ENCODE measurements around the gene PIP5K1B. TPM values are rescaled to one million over a fixed set of nuclear protein-coding genes. Genes with fewer than 3 reads are reported as not detected.

Gene PIP5K1B
- total and polyA plus RNA-seq, 2 experiments from 2014 or later: 3.7 to 10.2 TPM

- no peaks in the 10 kb centered on the region for H3K27me3 ChIP-seq
- H2AFZ ChIP-seq: no peak overlapping the region
- H3K4me2 ChIP-seq: no peak overlapping the region
- H3K9me2 ChIP-seq (replicated peaks; ENCODE audit: insufficient read depth): no peaks in the 10 kb centered on the region
- WGBS (ENCODE audit: low lambda C conversion rate, missing lambda C conversion rate): 85% methylated on average over 4 of the region's 4 CpGs
- no peak overlapping the region for H3K4me3 ChIP-seq
- no peaks in the 10 kb centered on the region for H3K9me3 ChIP-seq (ENCODE audit: low read depth)
- H3K36me3 ChIP-seq (replicated peaks; ENCODE audit: insufficient read depth, low read depth): no peaks in the 10 kb centered on the region
- no peak for TF ChIP-seq CTCF (IDR thresholded peaks at IDR 0.05; ENCODE audit: poor library complexity)
- no peak for TF ChIP-seq EZH2 (IDR thresholded peaks at IDR 0.05; ENCODE audit: borderline replicate concordance)
- no peak for TF ChIP-seq EZH2phosphoT487 (IDR thresholded peaks at IDR 0.05; ENCODE audit: low read depth, severe bottlenecking, unreplicated experiment)
- no peaks in the 10 kb centered on the region for H3K79me2 ChIP-seq
- DNase-seq (ENCODE audit: low spot score): no peak
- H3K27ac ChIP-seq: no peak overlapping the region
- no peaks in the 10 kb centered on the region for H4K20me1 ChIP-seq (ENCODE audit: insufficient read depth, poor library complexity, severe bottlenecking)
- H3K4me1 ChIP-seq (ENCODE audit: insufficient read depth): peaks cover 4% of the 10 kb centered on the region
Measured at GRCh38 chr9:68950188-68950587, 245.1 kb downstream of the PIP5K1B start.

- H3K4me2 ChIP-seq: no peak overlapping the region
- DNase-seq (ENCODE audit: low spot score): no peak
Measured at GRCh38 chr9:68950689-68951088, 245.6 kb downstream of the PIP5K1B start.

GRCh38 chr9:68951879-68952659, 247.0 kb downstream of the PIP5K1B start:
- 97% methylated on average over 8 of the region's 8 CpGs for WGBS (ENCODE audit: low lambda C conversion rate, missing lambda C conversion rate)
- no peak for DNase-seq (ENCODE audit: low spot score)
- Histone ChIP-seq H3K27me3 (no peaks in the 10 kb centered on the region), H3K36me3 (replicated peaks; ENCODE audit: insufficient read depth, low read depth) (no peaks in the 10 kb centered on the region), H3K9me2 (replicated peaks; ENCODE audit: insufficient read depth) (no peaks in the 10 kb centered on the region), H3K4me2 (no peak overlapping the region), H3K4me1 (ENCODE audit: insufficient read depth) (peaks cover 4% of the 10 kb centered on the region), H3K79me2 (no peaks in the 10 kb centered on the region), H2AFZ (no peak overlapping the region), H4K20me1 (ENCODE audit: insufficient read depth, poor library complexity, severe bottlenecking) (no peaks in the 10 kb centered on the region), H3K27ac (no peak overlapping the region), H3K9me3 (ENCODE audit: low read depth) (no peaks in the 10 kb centered on the region), H3K4me3 (no peak overlapping the region)
- TF ChIP-seq EZH2phosphoT487 (IDR thresholded peaks at IDR 0.05; ENCODE audit: low read depth, severe bottlenecking, unreplicated experiment): no peak

More at GRCh38 chr9:68950689-68951088, 245.6 kb downstream of the PIP5K1B start:
- no peak overlapping the region for H2AFZ ChIP-seq
- no peaks in the 10 kb centered on the region for H3K79me2 ChIP-seq
- H3K27me3 ChIP-seq: no peaks in the 10 kb centered on the region
- H3K4me3 ChIP-seq: no peak overlapping the region
- no peak overlapping the region for H3K27ac ChIP-seq
- H3K4me1 ChIP-seq (ENCODE audit: insufficient read depth): peaks cover 4% of the 10 kb centered on the region
- no peaks in the 10 kb centered on the region for H3K36me3 ChIP-seq (replicated peaks; ENCODE audit: insufficient read depth, low read depth)
- no peaks in the 10 kb centered on the region for H4K20me1 ChIP-seq (ENCODE audit: insufficient read depth, poor library complexity, severe bottlenecking)
- no peaks in the 10 kb centered on the region for H3K9me3 ChIP-seq (ENCODE audit: low read depth)
- no peaks in the 10 kb centered on the region for H3K9me2 ChIP-seq (replicated peaks; ENCODE audit: insufficient read depth)
- 55% methylated on average over 2 of the region's 2 CpGs for WGBS (ENCODE audit: low lambda C conversion rate, missing lambda C conversion rate)
- no peak for TF ChIP-seq CTCF (IDR thresholded peaks at IDR 0.05; ENCODE audit: poor library complexity)

- H3K4me3 ChIP-seq: no peak overlapping the region
- no peak for TF ChIP-seq EZH2 (IDR thresholded peaks at IDR 0.05; ENCODE audit: borderline replicate concordance)
- no peak for TF ChIP-seq CTCF (IDR thresholded peaks at IDR 0.05; ENCODE audit: poor library complexity)
- TF ChIP-seq EZH2phosphoT487 (IDR thresholded peaks at IDR 0.05; ENCODE audit: low read depth, severe bottlenecking, unreplicated experiment): no peak
- H3K9me2 ChIP-seq (replicated peaks; ENCODE audit: insufficient read depth): no peaks in the 10 kb centered on the region
- H3K79me2 ChIP-seq: no peaks in the 10 kb centered on the region
- DNase-seq (ENCODE audit: low spot score): no peak
- 95% methylated on average over 1 of the region's 1 CpG for WGBS (ENCODE audit: low lambda C conversion rate, missing lambda C conversion rate)
- H3K36me3 ChIP-seq (replicated peaks; ENCODE audit: insufficient read depth, low read depth): no peaks in the 10 kb centered on the region
- H3K4me2 ChIP-seq: no peak overlapping the region
- H4K20me1 ChIP-seq (ENCODE audit: insufficient read depth, poor library complexity, severe bottlenecking): no peaks in the 10 kb centered on the region
- peaks cover 4% of the 10 kb centered on the region for H3K4me1 ChIP-seq (ENCODE audit: insufficient read depth)
- H3K27ac ChIP-seq: no peak overlapping the region
- no peaks in the 10 kb centered on the region for H3K27me3 ChIP-seq
- H3K9me3 ChIP-seq (ENCODE audit: low read depth): no peaks in the 10 kb centered on the region
- no peak overlapping the region for H2AFZ ChIP-seq
Measured at GRCh38 chr9:68953771-68954170, 248.7 kb downstream of the PIP5K1B start.

Measured in hepatocyte (in vitro differentiated cells).